CD4-positive, alpha-beta T cell treated with Interleukin-6 for 4 hours (primary cell): ENCODE results near the gene ARHGAP20.

ENCODE experiments used
- DNase-seq: peaks from one replicate; pipeline ENCODE4 v3.0.0-alpha.2; 2020; ENCODE audit warnings: mixed read lengths

Gene ARHGAP20

GRCh38 chr11:110606415-110606814 is 105.8 kb downstream of the ARHGAP20 start:
- DNase-seq, result no peak

- no peak for DNase-seq
Observed at GRCh38 chr11:110601936-110602335, 110.3 kb downstream of the ARHGAP20 start.

- DNase-seq, result no peak
Observed at GRCh38 chr11:110600322-110600721, 111.9 kb downstream of the ARHGAP20 start.

GRCh38 chr11:110599207-110599606 is 113.0 kb downstream of the ARHGAP20 start:
- no peak for DNase-seq

GRCh38 chr11:110598725-110599124 is 113.5 kb downstream of the ARHGAP20 start:
- DNase-seq, result no peak

GRCh38 chr11:110587972-110588371 is 124.3 kb downstream of the ARHGAP20 start:
- DNase-seq, result no peak

- no peak for DNase-seq
Observed at GRCh38 chr11:110587129-110587528, 125.1 kb downstream of the ARHGAP20 start.

- no peak for DNase-seq
Observed at GRCh38 chr11:110584150-110584549, 128.1 kb downstream of the ARHGAP20 start.

- no peak for DNase-seq
Observed at GRCh38 chr11:110582728-110583432, 129.4 kb downstream of the ARHGAP20 start.

GRCh38 chr11:110580571-110580970 is 131.7 kb downstream of the ARHGAP20 start:
- no peak for DNase-seq

- DNase-seq, result no peak
Observed at GRCh38 chr11:110573411-110573810, 138.8 kb downstream of the ARHGAP20 start.

GRCh38 chr11:110571081-110571720 is 141.0 kb downstream of the ARHGAP20 start:
- no peak for DNase-seq

GRCh38 chr11:110566577-110566976 is 145.7 kb downstream of the ARHGAP20 start:
- DNase-seq, result no peak

- DNase-seq, result no peak
Observed at GRCh38 chr11:110565357-110566336, 146.6 kb downstream of the ARHGAP20 start.

GRCh38 chr11:110564676-110565356 is 147.4 kb downstream of the ARHGAP20 start:
- no peak for DNase-seq

- DNase-seq, result no peak
Observed at GRCh38 chr11:110544779-110545178, 167.5 kb downstream of the ARHGAP20 start.

GRCh38 chr11:110538154-110538553 is 174.1 kb downstream of the ARHGAP20 start:
- no peak for DNase-seq

- no peak for DNase-seq
Observed at GRCh38 chr11:110530900-110531741, 181.1 kb downstream of the ARHGAP20 start.

GRCh38 chr11:110529043-110529442 is 183.2 kb downstream of the ARHGAP20 start:
- no peak for DNase-seq

GRCh38 chr11:110527146-110527545 is 185.1 kb downstream of the ARHGAP20 start:
- DNase-seq, result no peak
